Trophoblast cell (in vitro differentiated cells and primary cell): ENCODE data around the gene STARD13.

Experiments
- DNase-seq, 2 donors: peaks; one replicate each; pipeline ENCODE4 v3.0.0-alpha.2; 2016
- H2AFZ ChIP-seq: 2 replicates; pipeline ENCODE4 v1.6.1; 2013; ENCODE audit warnings: low read length, moderate library complexity, mild to moderate bottlenecking; ENCODE audit not compliant: insufficient read depth, poor library complexity
- H2AK5ac ChIP-seq: 2 replicates; pipeline ENCODE4 v1.6.1; 2013; ENCODE audit warnings: mild to moderate bottlenecking, low read length
- H2BK120ac ChIP-seq: 2 replicates; pipeline ENCODE4 v1.6.1; 2013; ENCODE audit warnings: low read length, mild to moderate bottlenecking, moderate library complexity; ENCODE audit not compliant: insufficient read depth, poor library complexity
- H2BK12ac ChIP-seq: 2 replicates; pipeline ENCODE4 v1.6.1; 2013; ENCODE audit warnings: mild to moderate bottlenecking, low read length, moderate library complexity
- H2BK5ac ChIP-seq: 2 replicates; pipeline ENCODE4 v1.6.1; 2013; ENCODE audit warnings: low read length, low read depth, moderate library complexity, mild to moderate bottlenecking; ENCODE audit not compliant: poor library complexity
- H3K14ac ChIP-seq: 2 replicates; pipeline ENCODE4 v1.6.1; 2013; ENCODE audit warnings: mild to moderate bottlenecking, low read length
- H3K18ac ChIP-seq: 2 replicates; pipeline ENCODE4 v1.6.1; 2013; ENCODE audit warnings: mild to moderate bottlenecking, low read length
- H3K23ac ChIP-seq: 2 replicates; pipeline ENCODE4 v1.6.1; 2013; ENCODE audit warnings: low read length
- H3K27ac ChIP-seq: 2 replicates; pipeline ENCODE4 v1.5.1; 2013; ENCODE audit warnings: low read depth, mild to moderate bottlenecking, inconsistent platforms, low read length, moderate library complexity
- H3K27me3 ChIP-seq: 2 replicates; pipeline ENCODE4 v1.6.1; 2013; ENCODE audit warnings: inconsistent platforms, mild to moderate bottlenecking, low read length, moderate library complexity; ENCODE audit not compliant: insufficient read depth
- H3K36me3 ChIP-seq, 2 experiments: 1 replicate in 1 of 2; 2 replicates in 1 of 2; pipeline ENCODE4 v1.6.1; 2013; ENCODE audit warnings: low read length in 2 of 2, mild to moderate bottlenecking in 2 of 2, moderate library complexity in 1 of 2; ENCODE audit not compliant: insufficient read depth in 2 of 2, control insufficient read depth in 1 of 2
- H3K4ac ChIP-seq: 2 replicates; pipeline ENCODE4 v1.6.1; 2013; ENCODE audit warnings: low read depth, mild to moderate bottlenecking, low read length, moderate library complexity
- H3K4me1 ChIP-seq, 2 experiments: 1 replicate in 1 of 2; 2 replicates in 1 of 2; pipeline ENCODE4 v1.6.1; 2013; ENCODE audit warnings: low read length in 2 of 2, mild to moderate bottlenecking in 2 of 2, moderate library complexity in 1 of 2; ENCODE audit not compliant: insufficient read depth in 2 of 2, control insufficient read depth in 1 of 2
- H3K4me2 ChIP-seq: 2 replicates; pipeline ENCODE4 v1.6.1; 2013; ENCODE audit warnings: inconsistent platforms, mild to moderate bottlenecking, low read length, moderate library complexity
- H3K4me3 ChIP-seq: 2 replicates; pipeline ENCODE4 v1.5.1; 2013; ENCODE audit warnings: mild to moderate bottlenecking, low read depth, low read length, inconsistent platforms
- H3K79me1 ChIP-seq: one replicate; pipeline ENCODE4 v1.6.1; 2013; ENCODE audit warnings: low read length
- H3K79me2 ChIP-seq: 2 replicates; pipeline ENCODE4 v1.6.1; 2013; ENCODE audit warnings: low read length, mild to moderate bottlenecking; ENCODE audit not compliant: control insufficient read depth, insufficient read depth, poor library complexity
- H3K9ac ChIP-seq: 2 replicates; pipeline ENCODE4 v1.6.1; 2013; ENCODE audit warnings: mild to moderate bottlenecking, low read length
- H3K9me3 ChIP-seq: 2 replicates; pipeline ENCODE4 v1.6.1; 2013; ENCODE audit warnings: low read depth, mild to moderate bottlenecking, control low read depth, inconsistent platforms, low read length; ENCODE audit not compliant: insufficient read depth
- H4K12ac ChIP-seq: 2 replicates; pipeline ENCODE4 v1.6.1; 2013; ENCODE audit warnings: low read depth, mild to moderate bottlenecking, low read length, moderate library complexity
- H4K8ac ChIP-seq: 2 replicates; pipeline ENCODE4 v1.6.1; 2013; ENCODE audit warnings: low read depth, mild to moderate bottlenecking, low read length, moderate library complexity
- H4K91ac ChIP-seq: one replicate; pipeline ENCODE4 v1.6.1; 2013; ENCODE audit warnings: low read depth, mild to moderate bottlenecking, low read length, moderate library complexity
- WGBS: extraction: QIAGEN DNeasy Blood & Tissue Kit; methylation state at CpG from one replicate; pipeline ENCODE4 v1.1.7; 2013; ENCODE audit warnings: missing lambda C conversion rate; ENCODE audit not compliant: insufficient read length, insufficient coverage; ENCODE audit errors: extremely low coverage; 5-methylcytosine and 5-hydroxymethylcytosine counted together

STARD13 gene

DNA sequence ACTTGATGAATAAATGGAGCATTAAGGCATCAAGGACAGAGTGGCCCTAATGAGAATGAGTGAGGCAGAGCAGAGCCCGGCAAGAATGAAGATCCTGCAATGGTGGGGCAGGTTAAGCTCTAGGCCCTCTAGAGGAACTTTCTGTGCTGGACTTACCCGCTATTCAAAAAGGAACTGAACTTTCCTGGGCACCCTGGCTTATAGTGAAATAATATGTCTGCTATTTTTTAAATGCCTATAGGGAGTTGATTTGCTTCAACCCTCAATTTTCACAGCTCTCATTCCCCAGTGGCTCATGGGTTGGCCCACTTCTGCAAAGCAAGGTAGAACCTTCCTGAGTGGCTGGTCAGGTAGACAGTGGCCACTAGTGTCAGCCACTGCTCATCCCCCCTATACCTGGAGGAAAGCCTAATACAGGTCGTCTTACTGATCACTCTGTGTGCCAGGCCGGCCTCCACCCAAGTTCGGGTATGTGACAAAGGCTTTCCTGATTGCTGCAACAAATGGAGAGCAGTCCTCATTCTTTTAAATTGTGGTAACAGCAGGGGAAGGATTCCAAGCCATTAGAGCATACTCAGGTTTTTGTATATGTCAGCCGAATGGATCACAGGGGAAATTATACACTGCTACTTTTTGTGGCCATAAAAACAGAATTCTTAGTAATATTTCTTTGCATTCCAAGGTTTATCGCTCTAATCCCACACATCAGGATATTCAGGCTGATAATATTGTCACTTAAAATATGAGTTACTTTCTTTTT lies 166.4 kb downstream of the STARD13 start:
- Histone ChIP-seq H3K18ac (no peak overlapping the region), H2AK5ac (no peak overlapping the region), H4K91ac (no peak overlapping the region), H3K23ac (no peak overlapping the region), H2BK120ac (no peak overlapping the region), H3K4ac (no peak overlapping the region), H3K79me2 (no peaks in the 10 kb centered on the region), H3K4me2 (no peak overlapping the region), H3K36me3 (peaks cover 8 to 15% of the 10 kb centered on the region in 2 experiments), H4K12ac (no peak overlapping the region), H3K9ac (no peak overlapping the region), H2BK12ac (no peak overlapping the region), H3K9me3 (no peaks in the 10 kb centered on the region), H3K27ac (no peak overlapping the region), H4K8ac (no peak overlapping the region), H3K79me1 (peaks cover 2% of the 10 kb centered on the region), H3K27me3 (no peaks in the 10 kb centered on the region), H3K4me3 (no peak overlapping the region), H2AFZ (no peak overlapping the region), H3K4me1 (peaks cover 4 to 7% of the 10 kb centered on the region in 2 experiments), H2BK5ac (no peak overlapping the region), H3K14ac (no peak overlapping the region)
- WGBS: no CpG with 5 or more reads among the region's 7 CpGs
- DNase-seq: peak in 1 of 2 donors; percentile 24

- H3K14ac ChIP-seq: no peak overlapping the region
- no peak overlapping the region for H3K4ac ChIP-seq
- no peak overlapping the region for H4K91ac ChIP-seq
- H2BK120ac ChIP-seq: no peak overlapping the region
- no peak overlapping the region for H3K27ac ChIP-seq
- H4K12ac ChIP-seq: no peak overlapping the region
- peaks cover 10 to 20% of the 10 kb centered on the region in 2 experiments for H3K36me3 ChIP-seq
- no peak overlapping the region for H2BK12ac ChIP-seq
- no peak overlapping the region for H2BK5ac ChIP-seq
- no peak for DNase-seq
- no peak overlapping the region for H3K4me3 ChIP-seq
- peaks cover 7 to 11% of the 10 kb centered on the region in 2 experiments for H3K4me1 ChIP-seq
- peaks cover 2% of the 10 kb centered on the region for H3K79me1 ChIP-seq
- H3K23ac ChIP-seq: no peak overlapping the region
- no peak overlapping the region for H4K8ac ChIP-seq
- no peaks in the 10 kb centered on the region for H3K79me2 ChIP-seq
- no peaks in the 10 kb centered on the region for H3K27me3 ChIP-seq
- no CpG with 5 or more reads among the region's 2 CpGs for WGBS
- no peak overlapping the region for H3K9ac ChIP-seq
- H3K4me2 ChIP-seq: no peak overlapping the region
- no peak overlapping the region for H2AK5ac ChIP-seq
- H3K9me3 ChIP-seq: no peaks in the 10 kb centered on the region
- no peak overlapping the region for H2AFZ ChIP-seq
- no peak overlapping the region for H3K18ac ChIP-seq
These were observed 169.1 kb downstream of the STARD13 start for GRCh38 chr13:33116321-33117010.

DNA sequence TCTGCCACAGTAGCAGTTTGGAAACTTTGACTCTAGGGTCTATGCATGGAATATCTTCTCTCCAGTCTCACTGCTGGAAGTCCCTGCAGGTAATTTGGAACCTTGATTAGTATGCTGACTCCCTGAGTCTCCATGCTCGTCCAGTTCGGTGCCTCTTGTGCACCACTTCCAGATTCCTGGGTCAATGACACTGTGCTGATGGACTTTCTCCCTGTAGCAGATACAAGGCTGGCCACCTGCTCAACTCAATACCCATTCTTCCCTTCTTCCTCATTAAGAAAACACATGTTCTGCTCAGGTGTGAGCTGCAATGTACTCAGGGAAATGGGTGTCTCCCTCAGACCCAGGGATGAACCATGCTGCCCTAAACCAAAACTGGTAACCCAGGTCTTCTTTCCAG lies 170.3 kb downstream of the STARD13 start:
- Histone ChIP-seq H3K9me3 (no peaks in the 10 kb centered on the region), H3K9ac (no peak overlapping the region), H3K14ac (no peak overlapping the region), H4K8ac (no peak overlapping the region), H3K27ac (no peak overlapping the region), H3K4ac (no peak overlapping the region), H2BK5ac (no peak overlapping the region), H4K12ac (no peak overlapping the region), H3K79me1 (peaks cover 2% of the 10 kb centered on the region), H3K23ac (no peak overlapping the region), H2AK5ac (no peak overlapping the region), H3K27me3 (no peaks in the 10 kb centered on the region), H3K36me3 (peaks cover 13 to 26% of the 10 kb centered on the region in 2 experiments), H2AFZ (no peak overlapping the region), H3K18ac (no peak overlapping the region), H2BK120ac (no peak overlapping the region), H3K79me2 (no peaks in the 10 kb centered on the region), H4K91ac (no peak overlapping the region), H3K4me3 (no peak overlapping the region), H2BK12ac (no peak overlapping the region), H3K4me1 (peaks cover 7 to 11% of the 10 kb centered on the region in 2 experiments), H3K4me2 (no peak overlapping the region)
- no peak for DNase-seq
- WGBS: no CpG with 5 or more reads among the region's 2 CpGs

DNA sequence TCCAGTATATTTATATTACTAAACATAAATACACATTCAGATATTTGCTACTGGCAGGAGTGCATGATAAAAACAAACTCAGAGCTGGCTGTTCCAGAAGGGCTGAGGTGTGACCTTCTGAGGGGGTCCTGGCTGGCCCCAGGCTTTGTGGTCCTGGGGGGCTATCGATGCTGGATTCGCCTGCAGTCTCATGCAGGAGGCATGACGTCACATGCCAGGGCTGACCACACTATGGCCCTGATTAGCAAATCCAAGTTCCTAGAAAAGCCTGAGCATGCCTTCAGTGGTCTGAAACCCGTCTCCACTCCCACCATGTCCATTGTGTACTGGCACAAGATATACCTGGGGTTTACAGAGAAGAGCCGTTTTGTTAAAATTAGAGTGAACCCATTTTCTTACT lies 171.4 kb downstream of the STARD13 start:
- Histone ChIP-seq H2AK5ac (no peak overlapping the region), H4K12ac (no peak overlapping the region), H3K18ac (no peak overlapping the region), H2BK12ac (no peak overlapping the region), H2BK120ac (no peak overlapping the region), H3K14ac (no peak overlapping the region), H3K27me3 (no peaks in the 10 kb centered on the region), H3K4me3 (no peak overlapping the region), H4K91ac (no peak overlapping the region), H3K79me1 (peaks cover under 1% of the 10 kb centered on the region), H3K4me2 (no peak overlapping the region), H4K8ac (no peak overlapping the region), H3K36me3 (peaks cover 17 to 31% of the 10 kb centered on the region in 2 experiments), H3K23ac (no peak overlapping the region), H3K27ac (no peak overlapping the region), H3K4me1 (peaks cover 4 to 7% of the 10 kb centered on the region in 2 experiments), H2AFZ (no peak overlapping the region), H3K9ac (no peak overlapping the region), H3K4ac (no peak overlapping the region), H2BK5ac (no peak overlapping the region), H3K9me3 (no peaks in the 10 kb centered on the region), H3K79me2 (no peaks in the 10 kb centered on the region)
- DNase-seq: no peak
- no CpG with 5 or more reads among the region's 5 CpGs for WGBS
